Activated T-cell treated with anti-CD3 and anti-CD28 coated beads, Interleukin-2, amount 50 U/mL, for 4 hours (primary cell): Measurements from ENCODE around the gene VSTM5. TPM values are rescaled to one million over a fixed set of nuclear protein-coding genes. Genes with fewer than 3 reads are reported as not detected.

Experiments used
- ATAC-seq, 2 donors: fragments of 200-7000 bp; cut with Tn5 transposase; one replicate each; pipeline ENCODE4 v1.10.0; 2021
- DNase-seq: peaks from one replicate; pipeline ENCODE4 v3.0.0-alpha.2; 2020
- H3K27me3 Mint-ChIP-seq: one replicate; pipeline ENCODE4 v1.8.0; 2021; ENCODE audit warnings: low read depth, mixed read lengths
- H3K36me3 Mint-ChIP-seq: one replicate; pipeline ENCODE4 v1.8.0; 2022; ENCODE audit warnings: mixed read lengths; ENCODE audit not compliant: insufficient read depth
- H3K4me1 Mint-ChIP-seq: one replicate; pipeline ENCODE4 v1.8.0; 2021; ENCODE audit warnings: low read depth, mixed read lengths
- H3K4me3 Mint-ChIP-seq: one replicate; pipeline ENCODE4 v1.8.0; 2021; ENCODE audit warnings: mild to moderate bottlenecking, moderate library complexity, mixed read lengths
- H3K9me3 Mint-ChIP-seq: one replicate; pipeline ENCODE4 v1.8.0; 2021; ENCODE audit warnings: mixed read lengths
- total RNA-seq, 3 donors: library from RNA; stranded (reverse); gene quantifications; one replicate each; pipeline ENCODE4 v1.2.1, GENCODE V29; 2021

VSTM5 gene
- total RNA-seq, 3 donors from 2014 or later = not detected

DNA sequence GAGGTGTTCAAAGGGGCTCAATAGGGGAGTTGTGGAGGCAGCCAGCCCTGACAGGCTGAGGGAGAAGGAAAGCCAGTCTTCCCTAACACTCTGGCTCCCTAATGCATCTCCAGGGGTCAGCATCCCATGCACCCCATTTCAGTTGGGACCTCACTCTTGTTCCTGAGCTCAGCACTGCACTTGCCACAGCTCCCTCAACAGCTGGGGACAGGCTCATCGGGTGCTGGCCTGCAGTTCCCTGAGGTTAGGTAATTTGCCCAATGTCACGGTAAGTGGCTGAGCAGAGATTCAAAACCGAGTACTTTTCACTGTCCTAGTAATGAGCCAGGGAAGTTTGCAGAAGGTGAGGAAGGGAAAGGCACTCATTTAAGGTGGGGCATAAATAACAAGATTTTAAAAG is 20.8 kb downstream of the VSTM5 start:
- DNase-seq (no peak), ATAC-seq (no peak)
- no peaks in the 10 kb centered on the region for H3K4me1 Mint-ChIP-seq
- no peaks in the 10 kb centered on the region for H3K36me3 Mint-ChIP-seq
- no peaks in the 10 kb centered on the region for H3K9me3 Mint-ChIP-seq
- H3K4me3 Mint-ChIP-seq = no peak overlapping the region
- H3K27me3 Mint-ChIP-seq = peaks cover 2% of the 10 kb centered on the region

DNA sequence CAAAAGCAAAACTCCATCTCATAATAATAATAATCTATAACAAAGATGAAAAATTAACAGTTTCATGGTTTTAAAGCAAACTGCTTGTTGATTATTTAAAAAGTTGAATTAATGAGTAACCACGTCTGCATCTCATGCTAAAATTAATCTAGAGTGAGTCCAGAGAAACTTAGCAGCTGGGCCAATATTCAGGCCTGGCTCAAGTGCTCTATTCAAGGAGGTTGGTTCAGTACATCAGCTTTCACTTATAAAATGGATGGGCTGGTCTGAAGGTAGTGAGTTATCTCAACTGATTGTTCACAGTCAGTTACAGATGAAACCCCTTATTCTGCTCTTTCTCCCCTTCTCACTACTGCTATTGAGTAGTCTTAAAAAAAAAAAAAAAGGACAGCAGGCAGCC is 23.1 kb downstream of the VSTM5 start:
- no peak for DNase-seq
- H3K9me3 Mint-ChIP-seq = no peaks in the 10 kb centered on the region
- H3K4me3 Mint-ChIP-seq = no peak overlapping the region
- peaks cover 2% of the 10 kb centered on the region for H3K27me3 Mint-ChIP-seq
- no peak for ATAC-seq
- H3K4me1 Mint-ChIP-seq = no peaks in the 10 kb centered on the region
- no peaks in the 10 kb centered on the region for H3K36me3 Mint-ChIP-seq

DNA sequence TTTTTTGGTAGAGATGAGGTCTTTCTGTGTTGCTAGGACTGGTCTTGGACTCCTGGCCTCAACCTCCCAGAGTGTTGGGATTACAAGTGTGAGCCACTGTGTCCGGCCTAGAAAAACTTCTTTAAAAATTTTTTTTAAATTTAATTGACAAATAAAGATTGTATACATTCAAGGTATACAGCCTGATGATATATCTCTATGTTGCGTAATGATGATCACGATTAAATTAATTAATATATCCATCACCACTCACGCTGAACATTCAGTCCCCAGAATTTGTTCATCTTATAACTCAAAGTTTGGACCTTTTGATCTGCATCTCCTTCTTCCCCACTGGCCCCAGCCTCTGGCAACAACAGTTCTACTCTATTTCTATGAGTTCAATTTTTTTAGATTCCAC is 27.2 kb downstream of the VSTM5 start:
- Mint-ChIP-seq H3K9me3 (no peaks in the 10 kb centered on the region), H3K27me3 (no peaks in the 10 kb centered on the region), H3K36me3 (peaks cover 7% of the 10 kb centered on the region), H3K4me1 (no peaks in the 10 kb centered on the region), H3K4me3 (no peak overlapping the region)
- DNase-seq = no peak
- no peak for ATAC-seq

DNA sequence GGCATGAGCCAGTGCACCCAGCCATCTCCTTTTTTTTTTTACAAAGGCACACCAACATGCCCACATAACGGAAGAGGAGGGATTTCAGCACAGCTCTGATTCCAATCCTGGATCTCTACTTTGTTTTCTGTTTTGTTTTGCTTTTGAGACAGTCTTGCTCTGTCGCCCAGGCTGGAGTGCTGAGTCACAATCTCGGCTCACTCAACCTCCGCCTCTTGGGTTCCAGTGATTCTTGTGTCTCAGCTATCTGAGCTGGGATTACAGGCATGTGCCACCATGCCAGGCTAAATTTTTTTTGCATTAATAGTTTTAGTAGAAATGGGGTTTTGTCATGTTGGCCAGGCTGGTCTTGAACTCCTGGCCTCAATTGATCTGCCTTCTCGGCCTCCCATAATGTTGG is 28.1 kb downstream of the VSTM5 start:
- no peak for ATAC-seq
- H3K36me3 Mint-ChIP-seq = peaks cover 7% of the 10 kb centered on the region
- H3K4me3 Mint-ChIP-seq = no peak overlapping the region
- no peaks in the 10 kb centered on the region for H3K4me1 Mint-ChIP-seq
- H3K9me3 Mint-ChIP-seq = no peaks in the 10 kb centered on the region
- no peaks in the 10 kb centered on the region for H3K27me3 Mint-ChIP-seq
- no peak for DNase-seq

DNA sequence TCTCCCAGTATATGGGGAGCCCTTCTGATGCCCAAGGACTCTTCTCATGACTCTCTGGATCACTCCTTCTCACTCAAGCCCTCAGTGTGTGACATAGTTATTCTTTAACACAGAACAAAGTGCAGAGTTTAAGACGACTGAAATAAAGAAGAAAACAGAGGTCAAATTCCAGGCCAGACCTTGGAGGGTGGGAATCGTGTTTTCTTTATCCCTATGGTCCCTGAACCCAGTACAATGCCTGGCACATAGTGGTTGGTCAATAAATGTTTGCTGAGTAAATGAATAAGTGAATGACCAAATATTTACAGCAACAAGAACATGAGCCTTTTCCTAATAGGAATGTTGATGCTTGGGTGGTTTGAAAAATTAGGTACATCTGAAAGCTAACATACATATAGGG is 28.8 kb downstream of the VSTM5 start:
- H3K4me1 Mint-ChIP-seq = no peaks in the 10 kb centered on the region
- no peak for ATAC-seq
- H3K4me3 Mint-ChIP-seq = no peak overlapping the region
- H3K27me3 Mint-ChIP-seq = no peaks in the 10 kb centered on the region
- no peaks in the 10 kb centered on the region for H3K9me3 Mint-ChIP-seq
- no peak for DNase-seq
- peaks cover 7% of the 10 kb centered on the region for H3K36me3 Mint-ChIP-seq

DNA sequence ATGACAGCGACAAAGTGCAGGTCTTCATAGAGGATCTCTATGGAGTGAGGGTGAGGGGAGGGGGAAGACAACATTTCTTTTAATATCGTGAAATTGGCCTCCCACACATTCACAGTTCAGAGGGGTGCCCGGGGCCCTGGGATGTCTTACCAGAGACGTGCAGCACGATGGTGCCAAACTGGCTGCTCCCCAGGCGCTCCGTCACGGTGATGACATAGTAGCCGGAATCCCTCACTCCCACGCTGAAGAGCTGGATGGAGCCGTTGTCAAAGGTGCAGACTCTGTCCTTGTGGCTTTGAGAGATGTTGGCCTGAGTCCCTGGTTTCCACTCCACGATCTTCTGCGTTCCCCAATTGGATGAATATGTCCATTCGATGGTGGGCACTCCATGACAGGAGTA is 29.6 kb downstream of the VSTM5 start:
- no peak for DNase-seq
- no peak for ATAC-seq
- Mint-ChIP-seq H3K9me3 (no peaks in the 10 kb centered on the region), H3K27me3 (no peaks in the 10 kb centered on the region), H3K4me3 (no peak overlapping the region), H3K36me3 (peaks cover 9% of the 10 kb centered on the region), H3K4me1 (no peaks in the 10 kb centered on the region)

DNA sequence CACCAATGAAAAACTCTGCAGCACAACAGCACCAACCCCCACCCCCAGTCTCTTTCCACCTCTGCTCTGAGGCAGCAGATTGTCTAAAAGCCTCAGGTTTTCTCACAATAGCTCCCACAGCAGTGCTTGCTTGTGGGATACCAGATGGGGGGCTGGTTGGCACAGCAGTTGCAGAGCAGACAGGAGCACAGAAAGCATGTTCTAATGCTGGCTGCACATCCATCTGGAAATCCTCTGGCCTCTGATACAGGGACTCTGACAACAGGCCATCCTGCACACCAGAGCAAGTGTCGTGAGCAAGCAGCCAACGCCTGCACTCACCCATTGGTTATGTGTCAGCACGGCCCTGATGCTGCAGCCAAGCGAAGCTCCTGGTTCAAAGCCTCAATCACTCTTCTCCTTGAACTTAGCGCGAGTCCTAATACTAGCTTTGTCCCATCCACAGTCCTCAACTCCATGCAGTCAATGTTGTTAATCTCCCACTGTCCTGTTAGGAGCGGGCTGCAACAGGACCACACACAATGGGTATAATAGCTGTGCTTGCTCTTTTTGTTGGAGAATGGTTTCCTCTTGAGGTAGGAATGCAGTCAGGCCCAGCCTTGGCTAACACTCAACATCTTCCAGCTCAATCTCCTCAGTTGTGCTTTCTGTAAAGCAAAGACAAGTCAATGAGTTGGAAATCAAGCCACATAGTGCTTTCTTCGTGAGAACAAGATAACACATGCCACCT is 30.3 kb downstream of the VSTM5 start:
- ATAC-seq (no peak), DNase-seq (no peak)
- Mint-ChIP-seq H3K4me3 (no peak overlapping the region), H3K9me3 (no peaks in the 10 kb centered on the region), H3K4me1 (no peaks in the 10 kb centered on the region), H3K27me3 (no peaks in the 10 kb centered on the region), H3K36me3 (peaks cover 11% of the 10 kb centered on the region)

DNA sequence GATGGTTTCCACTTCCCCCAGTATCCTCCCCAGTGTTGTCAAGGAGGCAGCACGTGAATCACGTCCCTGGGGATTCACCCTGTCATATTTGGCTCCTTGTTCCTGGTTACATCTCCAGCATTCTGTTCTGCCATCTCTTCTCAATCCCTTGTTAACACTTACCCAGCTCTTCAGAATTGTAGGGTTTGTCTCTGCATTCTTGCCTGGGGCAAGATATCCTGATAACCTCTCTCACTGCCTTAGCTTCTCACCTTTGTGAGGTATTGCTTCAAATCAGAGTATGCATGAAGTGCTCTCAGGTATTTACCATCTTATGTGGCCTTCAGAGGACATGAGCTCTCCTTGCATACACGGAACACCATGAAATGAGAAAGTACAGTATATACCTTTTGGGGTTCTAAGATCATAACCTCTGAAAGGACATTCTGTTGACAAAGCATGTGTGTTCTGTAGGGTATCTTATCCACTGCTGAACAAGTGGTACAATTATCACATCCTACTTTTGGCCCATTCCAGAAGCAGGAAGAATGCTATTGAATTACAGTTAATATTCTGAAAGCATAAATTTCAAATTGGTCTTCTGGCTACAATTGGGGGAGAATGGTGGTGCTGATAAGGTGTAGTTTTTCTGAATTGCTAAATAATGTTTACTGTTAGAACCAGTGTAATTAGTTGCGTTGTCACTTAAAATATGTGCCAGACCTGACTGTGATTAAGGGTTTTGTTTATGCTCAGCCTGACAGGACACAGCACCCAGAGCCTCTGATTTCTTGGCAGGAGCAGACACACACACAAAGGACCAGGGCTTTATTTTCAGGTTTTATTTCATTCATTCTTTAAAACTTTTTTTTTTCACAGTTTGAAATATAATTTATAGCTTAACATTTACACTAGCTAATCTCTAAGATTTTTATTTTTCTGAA is 32.7 kb downstream of the VSTM5 start:
- Mint-ChIP-seq H3K36me3 (peaks cover 28% of the 10 kb centered on the region), H3K4me1 (no peaks in the 10 kb centered on the region), H3K4me3 (no peak overlapping the region), H3K27me3 (no peaks in the 10 kb centered on the region), H3K9me3 (no peaks in the 10 kb centered on the region)
- ATAC-seq (no peak), DNase-seq (no peak)

DNA sequence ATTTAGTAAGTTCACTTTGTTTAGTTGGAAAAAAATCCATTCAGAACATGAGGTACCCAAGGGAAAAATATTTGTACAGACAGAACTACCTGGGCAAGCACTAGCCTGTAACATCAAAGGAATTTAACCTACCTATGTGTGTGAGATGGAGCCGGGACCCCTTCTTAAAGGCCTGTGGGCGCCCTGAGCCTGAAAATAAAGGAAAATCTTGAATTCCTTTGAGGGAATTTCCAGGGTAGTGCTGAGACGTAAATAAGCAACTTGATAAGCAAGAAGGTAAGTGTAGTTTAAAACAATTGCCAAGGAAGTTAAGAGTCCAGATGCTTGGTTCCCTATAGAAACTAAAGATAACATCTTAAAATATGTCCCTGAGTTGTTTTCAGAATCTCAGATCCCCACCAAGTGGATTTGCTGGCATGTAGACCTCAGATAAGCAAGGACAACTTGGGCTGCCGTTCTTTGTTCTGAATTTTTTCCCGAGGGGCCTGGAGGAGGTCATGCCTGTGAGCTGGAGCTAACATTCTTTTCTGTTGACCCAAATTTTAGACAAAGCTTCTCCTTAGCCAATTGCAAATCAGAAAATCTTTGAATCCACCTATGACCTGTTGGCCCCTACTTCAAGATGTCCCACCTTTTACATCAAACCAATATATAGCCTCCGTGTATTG is 35.3 kb downstream of the VSTM5 start:
- no peak for DNase-seq
- H3K36me3 Mint-ChIP-seq = peaks cover 33% of the 10 kb centered on the region
- no peaks in the 10 kb centered on the region for H3K4me1 Mint-ChIP-seq
- no peaks in the 10 kb centered on the region for H3K27me3 Mint-ChIP-seq
- no peaks in the 10 kb centered on the region for H3K9me3 Mint-ChIP-seq
- ATAC-seq = no peak
- no peak overlapping the region for H3K4me3 Mint-ChIP-seq

DNA sequence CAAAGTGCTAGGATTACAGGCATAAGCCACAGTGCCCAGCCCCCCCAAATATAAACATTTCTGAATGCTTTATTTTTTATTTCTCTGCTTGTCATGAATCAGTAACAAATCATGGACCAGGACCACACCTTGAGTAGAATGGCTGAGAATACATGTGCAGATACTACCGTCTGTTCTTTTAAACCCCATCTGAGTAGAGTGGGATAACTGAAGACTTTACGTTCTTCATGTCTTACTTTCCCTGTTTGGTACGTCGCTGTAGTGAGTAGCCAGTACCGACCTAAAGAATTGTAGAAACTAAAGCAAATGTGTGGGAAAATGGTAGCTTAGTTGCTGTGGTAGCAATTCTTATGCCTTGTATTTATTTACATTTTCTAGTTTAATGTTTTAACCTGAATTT is 36.4 kb downstream of the VSTM5 start:
- Mint-ChIP-seq H3K27me3 (no peaks in the 10 kb centered on the region), H3K36me3 (peaks cover 33% of the 10 kb centered on the region), H3K4me3 (no peak overlapping the region), H3K9me3 (no peaks in the 10 kb centered on the region), H3K4me1 (no peaks in the 10 kb centered on the region)
- DNase-seq (no peak), ATAC-seq (no peak)

DNA sequence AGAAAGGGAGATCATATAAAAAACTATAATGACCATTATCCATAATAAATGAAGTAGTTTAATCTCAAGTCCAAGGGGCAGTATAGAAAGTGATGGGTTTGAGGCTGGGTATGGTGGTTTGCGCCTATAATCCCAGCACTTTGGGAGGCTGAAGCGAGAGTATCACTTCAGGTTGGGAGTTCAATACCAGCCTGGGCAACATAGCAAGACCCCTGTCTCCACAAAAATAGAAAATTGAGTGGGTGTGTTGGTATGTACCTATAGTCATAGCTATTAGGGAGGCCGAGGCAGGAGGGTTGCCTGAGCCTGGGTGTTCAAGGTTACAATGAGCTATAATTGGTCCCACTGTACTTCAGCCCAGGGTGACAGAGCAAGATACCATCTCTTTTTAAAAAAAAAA is 42.4 kb downstream of the VSTM5 start:
- Mint-ChIP-seq H3K4me1 (no peaks in the 10 kb centered on the region), H3K27me3 (no peaks in the 10 kb centered on the region), H3K36me3 (peaks cover 43% of the 10 kb centered on the region), H3K4me3 (no peak overlapping the region), H3K9me3 (no peaks in the 10 kb centered on the region)
- DNase-seq = no peak
- no peak for ATAC-seq

DNA sequence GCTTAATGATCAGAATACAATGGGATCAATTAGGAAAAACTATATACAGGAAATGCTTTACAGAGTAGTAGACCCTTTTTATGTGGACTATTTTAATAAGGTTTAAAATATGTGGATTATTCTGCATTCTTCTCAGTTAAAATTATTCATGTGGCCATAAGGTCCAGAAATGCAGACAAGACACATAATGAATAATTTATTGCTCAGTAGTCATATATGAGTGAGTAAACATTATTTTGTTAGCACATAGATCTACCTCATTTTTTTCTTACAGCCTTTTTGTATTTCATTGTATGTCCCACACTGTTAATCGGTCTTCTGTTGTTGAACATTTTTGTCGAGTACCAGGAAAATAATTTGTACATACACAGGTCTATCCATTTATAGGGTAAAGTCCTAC is 45.5 kb downstream of the VSTM5 start:
- Mint-ChIP-seq H3K9me3 (no peaks in the 10 kb centered on the region), H3K4me1 (no peaks in the 10 kb centered on the region), H3K4me3 (no peak overlapping the region), H3K27me3 (no peaks in the 10 kb centered on the region), H3K36me3 (peaks cover 47% of the 10 kb centered on the region)
- no peak for DNase-seq
- ATAC-seq = no peak

DNA sequence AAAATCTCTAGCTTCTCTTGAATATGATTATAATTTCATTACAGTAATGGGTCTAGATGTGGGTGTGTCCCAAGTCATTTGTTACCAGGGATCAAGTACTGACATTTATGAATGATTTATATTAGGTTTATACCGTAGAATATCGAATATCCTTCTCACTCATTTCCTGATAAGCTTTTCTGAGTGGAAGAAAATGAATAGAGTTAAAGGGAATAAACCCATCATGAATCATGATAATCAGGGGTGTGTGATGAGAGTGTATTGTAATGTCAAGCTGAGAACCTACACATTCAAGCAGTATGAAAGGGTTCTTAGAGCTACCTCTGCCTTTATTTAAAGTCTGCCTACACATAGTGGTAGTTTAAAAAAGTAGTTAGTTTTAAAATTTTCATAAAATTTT is 49.1 kb downstream of the VSTM5 start:
- Mint-ChIP-seq H3K27me3 (no peaks in the 10 kb centered on the region), H3K9me3 (no peaks in the 10 kb centered on the region), H3K4me1 (no peaks in the 10 kb centered on the region), H3K4me3 (no peak overlapping the region), H3K36me3 (peaks cover 51% of the 10 kb centered on the region)
- ATAC-seq (no peak), DNase-seq (no peak)

DNA sequence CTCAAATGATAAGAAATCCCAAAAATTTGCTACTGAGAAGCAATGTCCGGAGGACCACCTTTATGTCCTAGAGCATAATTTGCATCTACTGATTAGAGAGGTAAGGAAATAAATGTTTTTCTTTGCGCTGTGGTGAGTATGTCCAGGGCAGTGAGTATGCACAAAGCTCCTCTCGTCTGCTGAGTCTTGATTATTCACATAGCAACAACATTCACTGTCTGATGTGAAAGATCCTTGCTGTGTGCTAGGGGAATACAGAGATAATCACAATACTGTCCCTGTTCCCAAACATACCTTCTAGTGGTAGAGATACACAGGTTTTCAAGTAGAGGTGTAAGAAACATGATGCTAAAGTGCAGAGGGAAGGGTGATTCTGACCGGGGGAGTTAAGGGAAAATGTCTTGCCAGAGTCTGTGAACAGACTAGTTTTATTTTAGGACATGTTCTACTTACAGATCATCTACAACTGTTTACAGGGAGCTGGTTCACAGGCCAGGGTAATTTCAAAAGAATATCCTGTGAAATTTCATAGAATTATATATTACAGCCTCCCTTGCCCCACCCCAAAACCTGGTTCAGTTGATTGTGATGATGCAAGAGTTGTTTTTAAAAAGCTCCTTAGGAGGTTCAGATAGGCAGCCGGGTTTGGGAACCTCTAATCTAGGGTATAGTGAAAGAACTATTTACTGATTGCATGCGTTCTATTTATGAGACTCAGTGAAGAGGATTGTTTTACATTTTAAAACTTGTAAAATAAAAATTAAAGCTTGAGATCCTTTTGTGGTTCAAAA is 53.8 kb downstream of the VSTM5 start:
- Mint-ChIP-seq H3K4me3 (no peak overlapping the region), H3K4me1 (peaks cover 2% of the 10 kb centered on the region), H3K9me3 (no peaks in the 10 kb centered on the region), H3K27me3 (no peaks in the 10 kb centered on the region), H3K36me3 (peaks cover 58% of the 10 kb centered on the region)
- ATAC-seq (no peak), DNase-seq (no peak)
